Measurements from ENCODE around the gene RUVBL2.
A peak's percentile ranks its signal among the peaks of the same experiment; 100 is the strongest.

RUVBL2 gene

DNA sequence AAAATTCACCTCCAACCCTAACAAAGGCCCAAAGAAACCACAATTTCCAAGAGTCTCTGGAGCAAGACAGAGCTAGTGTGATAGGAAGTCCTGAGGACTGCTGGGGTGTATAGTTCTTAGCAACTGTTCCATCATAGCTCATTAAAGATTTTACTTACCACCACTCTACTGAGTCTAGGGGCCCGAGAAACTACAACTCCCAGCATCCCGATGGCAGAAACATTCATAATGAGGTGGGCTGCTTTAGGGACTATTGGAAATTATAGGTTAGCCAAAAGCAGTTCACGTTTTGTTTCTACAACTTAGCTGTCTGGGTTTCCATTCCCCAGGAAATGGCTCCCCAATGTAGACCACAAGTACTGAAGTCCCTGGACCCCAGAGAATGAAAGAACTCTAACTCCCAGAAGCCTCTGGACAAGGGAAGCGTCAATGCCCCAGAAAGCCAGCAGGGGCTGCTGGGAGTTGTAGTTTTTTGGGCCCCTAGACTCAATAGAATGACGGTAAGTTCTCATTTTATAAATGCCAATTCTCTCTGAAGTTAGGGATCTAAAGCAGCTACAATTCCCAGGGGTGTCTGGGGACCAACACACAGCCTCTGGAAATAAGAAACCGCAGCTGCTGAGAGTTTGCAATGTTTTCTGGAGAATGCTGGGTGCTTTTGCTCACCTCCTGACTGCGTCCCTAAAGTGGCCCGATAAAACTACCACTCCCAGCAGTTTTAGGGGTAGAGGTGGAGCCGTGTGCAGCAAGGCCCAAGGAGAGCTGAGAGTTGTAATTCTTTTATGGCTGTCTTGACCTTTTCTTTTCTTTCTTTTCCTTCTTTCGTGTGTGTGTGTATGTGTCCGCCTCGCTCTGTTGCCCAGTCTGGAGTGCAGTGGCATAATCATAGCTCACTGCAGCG lies 17.5 kb upstream of the RUVBL2 start:
- Histone ChIP-seq H3K9ac (ENCODE audit: low read length) (no peak overlapping the region), H3K27ac (ENCODE audit: low read length, poor library complexity, severe bottlenecking) (no peak overlapping the region), H3K23ac (ENCODE audit: low read length in 2 of 2) (no peak overlapping the region), H4K91ac (ENCODE audit: low read length) (no peak overlapping the region), H3K14ac (ENCODE audit: low read length in 2 of 2) (no peak overlapping the region), H3K4ac (ENCODE audit: low read depth in 1 of 2, low read length in 2 of 2) (no peak overlapping the region), H3K4me3 (ENCODE audit: insufficient read depth in 1 of 2, low read depth in 1 of 2, low read length in 2 of 2) (no peak overlapping the region), H2BK120ac (ENCODE audit: low read depth, low read length) (no peak overlapping the region), H2BK12ac (ENCODE audit: low read length in 2 of 2) (no peak overlapping the region), H2BK5ac (ENCODE audit: low read depth, low read length, poor library complexity, severe bottlenecking) (no peak overlapping the region), H2AFZ (ENCODE audit: low read depth, low read length) (no peak overlapping the region), H3K4me1 (ENCODE audit: control insufficient read depth, insufficient read depth, low read depth, low read length) (peaks cover 11% of the 10 kb centered on the region), H2BK15ac (ENCODE audit: low read depth, poor library complexity, severe bottlenecking) (no peak overlapping the region), H3K4me2 (ENCODE audit: low read length, poor library complexity, severe bottlenecking) (no peak overlapping the region), H3K79me1 (replicated peaks; ENCODE audit: low read length, poor library complexity, severe bottlenecking) (no peaks in the 10 kb centered on the region), H3K36me3 (ENCODE audit: control insufficient read depth in 1 of 2, insufficient read depth in 2 of 2, low read depth in 1 of 2, low read length in 2 of 2) (peaks cover 42 to 63% of the 10 kb centered on the region in 2 experiments), H3K18ac (ENCODE audit: low read depth in 1 of 2, low read length in 2 of 2) (no peak overlapping the region), H3K27me3 (ENCODE audit: control insufficient read depth in 1 of 2, insufficient read depth in 1 of 2, low read length in 2 of 2) (no peaks in the 10 kb centered on the region), H4K8ac (ENCODE audit: low read length) (no peak overlapping the region), H2AK5ac (ENCODE audit: low read length, severe bottlenecking) (no peak overlapping the region), H3K9me3 (ENCODE audit: control insufficient read depth, low read length) (no peaks in the 10 kb centered on the region)
- peak; percentile 50 for DNase-seq
- 90% methylated on average over 11 of the region's 13 CpGs for WGBS

GRCh38 chr19:48977061-48977460 lies 16.6 kb upstream of the RUVBL2 start:
- Histone ChIP-seq H3K4me3 (ENCODE audit: insufficient read depth in 1 of 2, low read depth in 1 of 2, low read length in 2 of 2) (no peak overlapping the region), H3K9ac (ENCODE audit: low read length) (no peak overlapping the region), H3K79me1 (replicated peaks; ENCODE audit: low read length, poor library complexity, severe bottlenecking) (peaks cover 2% of the 10 kb centered on the region), H4K91ac (ENCODE audit: low read length) (no peak overlapping the region), H2BK120ac (ENCODE audit: low read depth, low read length) (no peak overlapping the region), H3K27ac (ENCODE audit: low read length, poor library complexity, severe bottlenecking) (no peak overlapping the region), H2BK12ac (ENCODE audit: low read length in 2 of 2) (no peak overlapping the region), H2BK5ac (ENCODE audit: low read depth, low read length, poor library complexity, severe bottlenecking) (no peak overlapping the region), H3K4me1 (ENCODE audit: control insufficient read depth, insufficient read depth, low read depth, low read length) (peaks cover 11% of the 10 kb centered on the region), H3K18ac (ENCODE audit: low read depth in 1 of 2, low read length in 2 of 2) (no peak overlapping the region), H2AK5ac (ENCODE audit: low read length, severe bottlenecking) (no peak overlapping the region), H3K14ac (ENCODE audit: low read length in 2 of 2) (no peak overlapping the region), H3K27me3 (ENCODE audit: control insufficient read depth in 1 of 2, insufficient read depth in 1 of 2, low read length in 2 of 2) (no peaks in the 10 kb centered on the region), H2BK15ac (ENCODE audit: low read depth, poor library complexity, severe bottlenecking) (no peak overlapping the region), H4K8ac (ENCODE audit: low read length) (no peak overlapping the region), H3K4me2 (ENCODE audit: low read length, poor library complexity, severe bottlenecking) (no peak overlapping the region), H3K23ac (ENCODE audit: low read length in 2 of 2) (no peak overlapping the region), H3K4ac (ENCODE audit: low read depth in 1 of 2, low read length in 2 of 2) (no peak overlapping the region), H3K9me3 (ENCODE audit: control insufficient read depth, low read length) (no peaks in the 10 kb centered on the region), H2AFZ (ENCODE audit: low read depth, low read length) (no peak overlapping the region), H3K36me3 (ENCODE audit: control insufficient read depth in 1 of 2, insufficient read depth in 2 of 2, low read depth in 1 of 2, low read length in 2 of 2) (peaks cover 47 to 65% of the 10 kb centered on the region in 2 experiments)
- WGBS = 93% methylated on average over 2 of the region's 2 CpGs
- no peak for DNase-seq

DNA sequence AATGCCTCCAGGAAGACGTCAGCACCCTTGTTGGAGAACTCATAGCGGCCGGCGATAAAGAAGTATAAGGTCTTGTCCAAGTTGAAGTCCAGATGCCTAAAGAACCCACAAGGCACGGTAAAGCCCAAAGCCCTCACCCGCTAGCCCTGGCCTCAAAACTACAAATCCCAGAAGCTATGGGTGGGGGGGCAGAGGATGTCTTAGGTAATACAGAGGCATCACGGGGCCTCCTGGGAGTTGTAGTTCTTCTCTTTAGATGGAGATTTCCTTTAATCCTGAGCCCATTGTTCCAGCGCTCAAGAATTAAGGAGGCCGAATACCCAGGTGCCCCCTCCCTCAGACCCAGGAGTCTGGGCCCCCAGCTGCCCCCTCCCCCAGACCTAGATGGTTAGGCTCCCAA lies 11.4 kb upstream of the RUVBL2 start:
- Histone ChIP-seq H2BK5ac (ENCODE audit: low read depth, low read length, poor library complexity, severe bottlenecking) (no peak overlapping the region), H2BK12ac (ENCODE audit: low read length in 2 of 2) (no peak overlapping the region), H3K14ac (ENCODE audit: low read length in 2 of 2) (no peak overlapping the region), H2AFZ (ENCODE audit: low read depth, low read length) (no peak overlapping the region), H3K9ac (ENCODE audit: low read length) (no peak overlapping the region), H2BK15ac (ENCODE audit: low read depth, poor library complexity, severe bottlenecking) (no peak overlapping the region), H3K4me1 (ENCODE audit: control insufficient read depth, insufficient read depth, low read depth, low read length) (peaks cover 11% of the 10 kb centered on the region), H3K4me3 (ENCODE audit: insufficient read depth in 1 of 2, low read depth in 1 of 2, low read length in 2 of 2) (no peak overlapping the region), H3K18ac (ENCODE audit: low read depth in 1 of 2, low read length in 2 of 2) (no peak overlapping the region), H4K8ac (ENCODE audit: low read length) (no peak overlapping the region), H2AK5ac (ENCODE audit: low read length, severe bottlenecking) (no peak overlapping the region), H3K27ac (ENCODE audit: low read length, poor library complexity, severe bottlenecking) (no peak overlapping the region), H2BK120ac (ENCODE audit: low read depth, low read length) (no peak overlapping the region), H3K27me3 (ENCODE audit: control insufficient read depth in 1 of 2, insufficient read depth in 1 of 2, low read length in 2 of 2) (no peaks in the 10 kb centered on the region), H3K9me3 (ENCODE audit: control insufficient read depth, low read length) (no peaks in the 10 kb centered on the region), H3K4me2 (ENCODE audit: low read length, poor library complexity, severe bottlenecking) (no peak overlapping the region), H3K79me1 (replicated peaks; ENCODE audit: low read length, poor library complexity, severe bottlenecking) (peaks cover 22% of the 10 kb centered on the region), H4K91ac (ENCODE audit: low read length) (no peak overlapping the region), H3K4ac (ENCODE audit: low read depth in 1 of 2, low read length in 2 of 2) (no peak overlapping the region), H3K36me3 (ENCODE audit: control insufficient read depth in 1 of 2, insufficient read depth in 2 of 2, low read depth in 1 of 2, low read length in 2 of 2) (peaks cover 58 to 77% of the 10 kb centered on the region in 2 experiments), H3K23ac (ENCODE audit: low read length in 2 of 2) (no peak overlapping the region)
- DNase-seq = no peak
- WGBS = 87% methylated on average over 8 of the region's 9 CpGs

GRCh38 chr19:48985711-48986110 lies 8.0 kb upstream of the RUVBL2 start:
- Histone ChIP-seq H3K4me1 (ENCODE audit: control insufficient read depth, insufficient read depth, low read depth, low read length) (peaks cover 4% of the 10 kb centered on the region), H2BK12ac (ENCODE audit: low read length in 2 of 2) (no peak overlapping the region), H3K4ac (ENCODE audit: low read depth in 1 of 2, low read length in 2 of 2) (no peak overlapping the region), H4K91ac (ENCODE audit: low read length) (no peak overlapping the region), H2BK5ac (ENCODE audit: low read depth, low read length, poor library complexity, severe bottlenecking) (no peak overlapping the region), H3K79me1 (replicated peaks; ENCODE audit: low read length, poor library complexity, severe bottlenecking) (peaks cover 39% of the 10 kb centered on the region), H3K27me3 (ENCODE audit: control insufficient read depth in 1 of 2, insufficient read depth in 1 of 2, low read length in 2 of 2) (no peaks in the 10 kb centered on the region), H2BK120ac (ENCODE audit: low read depth, low read length) (no peak overlapping the region), H3K9ac (ENCODE audit: low read length) (no peak overlapping the region), H2AFZ (ENCODE audit: low read depth, low read length) (no peak overlapping the region), H2BK15ac (ENCODE audit: low read depth, poor library complexity, severe bottlenecking) (no peak overlapping the region), H3K14ac (ENCODE audit: low read length in 2 of 2) (no peak overlapping the region), H3K9me3 (ENCODE audit: control insufficient read depth, low read length) (no peaks in the 10 kb centered on the region), H2AK5ac (ENCODE audit: low read length, severe bottlenecking) (no peak overlapping the region), H4K8ac (ENCODE audit: low read length) (no peak overlapping the region), H3K27ac (ENCODE audit: low read length, poor library complexity, severe bottlenecking) (no peak overlapping the region), H3K36me3 (ENCODE audit: control insufficient read depth in 1 of 2, insufficient read depth in 2 of 2, low read depth in 1 of 2, low read length in 2 of 2) (peaks cover 73 to 85% of the 10 kb centered on the region in 2 experiments), H3K4me2 (ENCODE audit: low read length, poor library complexity, severe bottlenecking) (no peak overlapping the region), H3K4me3 (ENCODE audit: insufficient read depth in 1 of 2, low read depth in 1 of 2, low read length in 2 of 2) (no peak overlapping the region), H3K18ac (ENCODE audit: low read depth in 1 of 2, low read length in 2 of 2) (no peak overlapping the region), H3K23ac (ENCODE audit: low read length in 2 of 2) (no peak overlapping the region)
- DNase-seq = no peak
- WGBS = 99% methylated on average over 13 of the region's 13 CpGs

Data from mesenchymal stem cell (in vitro differentiated cells and primary cell).